H9 (cell line): ENCODE measurements around the gene UGT1A6. TPM values are rescaled to one million over a fixed set of nuclear protein-coding genes. Genes with fewer than 3 reads are reported as not detected.
"Not testable (repeated sequence)": the region's sequence is repeated elsewhere in the genome, so short reads cannot be mapped to it uniquely, and the experiment has no call there.

Experiments used
- DNase-seq: peaks from one replicate; pipeline ENCODE4 v3.0.0-alpha.2; 2017
- H2AFZ ChIP-seq: one replicate; pipeline ENCODE4 v1.6.1; 2013; ENCODE audit warnings: mild to moderate bottlenecking, low read length, control low read depth, moderate library complexity
- H2AK5ac ChIP-seq: 2 replicates; pipeline ENCODE4 v1.6.1; 2013; ENCODE audit warnings: low read length, control low read depth, mixed read lengths; ENCODE audit not compliant: insufficient read length
- H2BK120ac ChIP-seq: one replicate; pipeline ENCODE4 v1.6.1; 2013; ENCODE audit warnings: low read depth, mild to moderate bottlenecking, low read length, control low read depth, inconsistent platforms; ENCODE audit not compliant: poor library complexity, severe bottlenecking
- H2BK12ac ChIP-seq: 2 replicates; pipeline ENCODE4 v1.6.1; 2013; ENCODE audit warnings: low read length, control low read depth, mixed read lengths, low read depth; ENCODE audit not compliant: insufficient read length
- H2BK15ac ChIP-seq: 2 replicates; pipeline ENCODE4 v1.6.1; 2013; ENCODE audit warnings: low read depth, low read length, control low read depth
- H2BK20ac ChIP-seq: one replicate; pipeline ENCODE4 v1.6.1; 2013; ENCODE audit warnings: low read depth, mild to moderate bottlenecking, low read length, control low read depth, inconsistent platforms; ENCODE audit not compliant: poor library complexity, severe bottlenecking
- H2BK5ac ChIP-seq: 2 replicates; pipeline ENCODE4 v1.6.1; 2013; ENCODE audit warnings: low read length, control low read depth, mixed read lengths; ENCODE audit not compliant: insufficient read length
- H3K14ac ChIP-seq: 2 replicates; pipeline ENCODE4 v1.6.1; 2013; ENCODE audit warnings: low read length, control low read depth; ENCODE audit not compliant: insufficient read depth
- H3K18ac ChIP-seq: 2 replicates; pipeline ENCODE4 v1.6.1; 2013; ENCODE audit warnings: low read depth, mild to moderate bottlenecking, mixed read lengths, low read length, control low read depth; ENCODE audit not compliant: insufficient read length
- H3K23ac ChIP-seq: 2 replicates; pipeline ENCODE4 v1.6.1; 2013; ENCODE audit warnings: low read length, control low read depth, mixed read lengths, low read depth; ENCODE audit not compliant: insufficient read length
- H3K23me2 ChIP-seq: 2 replicates; pipeline ENCODE4 v1.6.1; 2013; ENCODE audit warnings: low read depth, mild to moderate bottlenecking, mixed read lengths, low read length, control low read depth; ENCODE audit not compliant: insufficient read length, poor library complexity, severe bottlenecking
- H3K27ac ChIP-seq: 2 replicates; pipeline ENCODE4 v1.5.1; 2013; ENCODE audit warnings: low read length, control low read depth, mixed read lengths, low read depth; ENCODE audit not compliant: insufficient read length
- H3K27me3 ChIP-seq: 2 replicates; pipeline ENCODE4 v1.6.1; 2013; ENCODE audit warnings: low read length, control low read depth, inconsistent platforms; ENCODE audit not compliant: insufficient read depth
- H3K4ac ChIP-seq: 2 replicates; pipeline ENCODE4 v1.6.1; 2013; ENCODE audit warnings: low read depth, mild to moderate bottlenecking, control low read depth, inconsistent platforms, low read length, moderate library complexity
- H3K4me1 ChIP-seq: 2 replicates; pipeline ENCODE4 v1.6.1; 2013; ENCODE audit warnings: low read length, control low read depth, inconsistent platforms; ENCODE audit not compliant: insufficient read depth
- H3K4me2 ChIP-seq: 2 replicates; pipeline ENCODE4 v1.6.1; 2013; ENCODE audit warnings: low read length, control low read depth, mixed read lengths; ENCODE audit not compliant: insufficient read length, insufficient read depth
- H3K56ac ChIP-seq: 2 replicates; pipeline ENCODE4 v1.6.1; 2013; ENCODE audit warnings: low read depth, mild to moderate bottlenecking, mixed read lengths, low read length, control low read depth; ENCODE audit not compliant: insufficient read length
- H3K79me1 ChIP-seq: 2 replicates; pipeline ENCODE4 v1.6.1; 2013; ENCODE audit warnings: low read depth, mild to moderate bottlenecking, moderate library complexity, low read length, control low read depth, inconsistent platforms; ENCODE audit not compliant: insufficient read depth, poor library complexity, severe bottlenecking
- H3K79me2 ChIP-seq: 2 replicates; pipeline ENCODE4 v1.6.1; 2013; ENCODE audit warnings: low read length, control low read depth, inconsistent platforms; ENCODE audit not compliant: insufficient read depth
- H3K9ac ChIP-seq: 2 replicates; pipeline ENCODE4 v1.6.1; 2013; ENCODE audit warnings: low read length, control low read depth, mixed read lengths; ENCODE audit not compliant: insufficient read length; ENCODE audit errors: extremely low read depth
- H3K9me3 ChIP-seq: one replicate; pipeline ENCODE4 v1.6.1; 2013; ENCODE audit warnings: low read depth, low read length, inconsistent platforms; ENCODE audit not compliant: control insufficient read depth
- H3T11ph ChIP-seq: one replicate; pipeline ENCODE4 v1.6.1; 2013; ENCODE audit warnings: mild to moderate bottlenecking, low read length, control low read depth, inconsistent platforms
- H4K20me1 ChIP-seq: one replicate; pipeline ENCODE4 v1.6.1; 2013; ENCODE audit not compliant: control insufficient read depth, insufficient read length, insufficient read depth
- H4K5ac ChIP-seq: 2 replicates; pipeline ENCODE4 v1.6.1; 2013; ENCODE audit warnings: low read depth, mild to moderate bottlenecking, mixed read lengths, low read length, control low read depth; ENCODE audit not compliant: insufficient read length
- H4K8ac ChIP-seq: replicated peaks from 2 replicates; pipeline ENCODE4 v1.6.1; 2013; ENCODE audit warnings: low read length, control low read depth, mixed read lengths, low read depth; ENCODE audit not compliant: insufficient read length
- H4K91ac ChIP-seq: 2 replicates; pipeline ENCODE4 v1.6.1; 2013; ENCODE audit warnings: low read depth, mild to moderate bottlenecking, moderate library complexity, mixed read lengths, low read length, control low read depth; ENCODE audit not compliant: insufficient read length
- H3K27ac Mint-ChIP-seq, 3 experiments: 2 replicates in 2 of 3; 3 replicates in 1 of 3; pipeline ENCODE4 v1.8.0; 2020 to 2021; ENCODE audit warnings: mixed read lengths in 3 of 3, mild to moderate bottlenecking in 1 of 3, moderate library complexity in 1 of 3
- H3K27me3 Mint-ChIP-seq: 2 replicates; pipeline ENCODE4 v1.8.0; 2021; ENCODE audit warnings: low read depth, mild to moderate bottlenecking, moderate library complexity, mixed read lengths
- H3K36me3 Mint-ChIP-seq, 3 experiments: 2 replicates in 2 of 3; 3 replicates in 1 of 3; pipeline ENCODE4 v1.8.0; 2020 to 2021; ENCODE audit warnings: low read depth in 3 of 3, mixed read lengths in 3 of 3; ENCODE audit not compliant: insufficient read depth in 1 of 3
- H3K4me1 Mint-ChIP-seq, 2 experiments: 2 replicates each; pipeline ENCODE4 v1.8.0; 2020; ENCODE audit warnings: mixed read lengths in 2 of 2
- H3K4me3 Mint-ChIP-seq, 2 experiments: 2 replicates in 1 of 2; 3 replicates in 1 of 2; pipeline ENCODE4 v1.8.0; 2020 to 2021; ENCODE audit warnings: mild to moderate bottlenecking in 2 of 2, mixed read lengths in 2 of 2, moderate library complexity in 1 of 2
- H3K9me3 Mint-ChIP-seq, 2 experiments: 2 replicates in 1 of 2; 3 replicates in 1 of 2; pipeline ENCODE4 v1.8.0; 2020; ENCODE audit warnings: mild to moderate bottlenecking in 2 of 2, mixed read lengths in 2 of 2, moderate library complexity in 1 of 2
- CTCF ChIP-seq: fragments of 200-600 bp; sonication (generic); conservative IDR thresholded peaks from 3 replicates; pipeline ENCODE4 v1.8.0; 2021; ENCODE audit warnings: antibody characterized with exemption, mild to moderate bottlenecking
- WGBS: extraction: QIAGEN DNeasy Blood & Tissue Kit; methylation state at CpG from one replicate; pipeline ENCODE4 v1.1.7; 2013; ENCODE audit warnings: missing lambda C conversion rate, low lambda C conversion rate, mixed read lengths; ENCODE audit not compliant: insufficient read length; ENCODE audit errors: extremely low coverage; 5-methylcytosine and 5-hydroxymethylcytosine counted together
- total RNA-seq: library from RNA; stranded (reverse); gene quantifications from 2 replicates; pipeline ENCODE4 v1.2.1, GENCODE V29; 2021

UGT1A6 gene
- total RNA-seq, 1 experiment from 2014 or later, result not detected

- Histone ChIP-seq H2BK5ac (no peak overlapping the region), H2BK120ac (no peak overlapping the region), H3T11ph (no peak overlapping the region), H3K18ac (no peak overlapping the region), H4K91ac (no peak overlapping the region), H3K14ac (no peak overlapping the region; the same call in 1 of the 2 replicates), H2AFZ (no peak overlapping the region), H2BK12ac (no peak overlapping the region), H3K56ac (no peak overlapping the region), H3K27me3 (no peaks in the 10 kb centered on the region), H2BK15ac (0 out of 2 replicates have a peak overlapping the region, but pooled peaks have one; percentile 31), H2BK20ac (no peak overlapping the region), H3K23me2 (no peaks in the 10 kb centered on the region), H3K9ac (no peak overlapping the region), H4K5ac (no peak overlapping the region), H3K79me1 (no peaks in the 10 kb centered on the region), H3K4me2 (no peak overlapping the region), H3K23ac (no peak overlapping the region), H4K8ac (no peak overlapping the region), H4K20me1 (no peaks in the 10 kb centered on the region), H3K9me3 (no peaks in the 10 kb centered on the region), H3K4ac (no peak overlapping the region), H3K79me2 (no peaks in the 10 kb centered on the region), H2AK5ac (no peak overlapping the region), H3K4me1 (no peaks in the 10 kb centered on the region), H3K27ac (no peak overlapping the region)
- DNase-seq, result no peak
- TF ChIP-seq CTCF, result no peak
- Mint-ChIP-seq H3K36me3 (peaks cover 0 to 10% (median 1%) of the 10 kb centered on the region in 3 experiments; a peak in 3 of 7 replicates), H3K9me3 (peaks cover 4 to 11% of the 10 kb centered on the region in 2 experiments; a peak in 3 of 5 replicates), H3K27ac (peak overlapping the region in 2 of 3 experiments; percentile 88 to 92; a peak in 4 of 7 replicates), H3K27me3 (no peaks in the 10 kb centered on the region), H3K4me1 (peaks cover 14 to 20% of the 10 kb centered on the region in 2 experiments), H3K4me3 (no peak overlapping the region)
- whole genome bisulfite sequencing, result no CpG with 5 or more reads among the region's 1 CpG
Measured at GRCh38 chr2:233700028-233700635, 7.4 kb downstream of the UGT1A6 start.

- not testable (repeated sequence) for H3K27ac Mint-ChIP-seq, H3K27me3 Mint-ChIP-seq, H3K4me2 ChIP-seq, H2BK120ac ChIP-seq, H3K23ac ChIP-seq, H2BK15ac ChIP-seq, H3K18ac ChIP-seq, H4K91ac ChIP-seq, DNase-seq, H3K23me2 ChIP-seq, H3K27me3 ChIP-seq, H3K79me2 ChIP-seq, H3K14ac ChIP-seq, H3K9me3 ChIP-seq, H2AFZ ChIP-seq, H3K27ac ChIP-seq, H3K56ac ChIP-seq, H4K20me1 ChIP-seq, H2BK12ac ChIP-seq, H3K79me1 ChIP-seq, H3K4me3 Mint-ChIP-seq, H3K4ac ChIP-seq, H3K9ac ChIP-seq, H3T11ph ChIP-seq, H3K36me3 Mint-ChIP-seq, H2BK5ac ChIP-seq, H3K4me1 ChIP-seq, H2AK5ac ChIP-seq, H4K8ac ChIP-seq, H2BK20ac ChIP-seq, H4K5ac ChIP-seq
- WGBS, result no CpG with 5 or more reads among the region's 5 CpGs
- Mint-ChIP-seq H3K9me3 (peaks cover 4 to 11% of the 10 kb centered on the region in 2 experiments; a peak in 3 of 5 replicates), H3K4me1 (peaks cover 14 to 20% of the 10 kb centered on the region in 2 experiments)
Measured at GRCh38 chr2:233700842-233701241, 8.2 kb downstream of the UGT1A6 start.
